ENCODE results near the gene SNPH.

SNPH gene

DNA sequence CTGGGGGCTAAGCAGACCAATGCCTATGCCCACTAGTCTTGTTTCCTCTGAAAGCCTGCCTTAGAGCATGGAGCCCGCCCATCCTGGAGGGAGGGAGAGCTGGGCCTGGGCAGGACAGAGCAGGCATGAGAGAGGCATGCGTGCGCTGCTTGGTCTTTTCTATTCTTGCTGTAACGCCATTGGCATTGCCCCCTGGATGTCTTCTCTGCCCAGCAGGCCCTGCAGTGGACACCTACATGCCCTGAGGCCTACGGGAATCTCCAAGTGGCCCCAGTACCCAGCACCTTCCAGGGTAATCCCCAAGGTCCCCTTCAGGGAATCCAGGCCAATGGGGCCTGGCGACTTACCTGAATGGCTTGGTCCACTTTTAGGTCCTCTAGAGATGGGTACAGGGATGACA lies 53.9 kb downstream of the SNPH start:
- TF ChIP-seq TAF1 (IDR thresholded peaks at IDR 0.05; ENCODE audit: borderline replicate concordance, insufficient read depth, low read length), result no peak
- TF ChIP-seq REST (IDR thresholded peaks at IDR 0.05; ENCODE audit: insufficient read depth in 1 of 2, low read depth in 2 of 2, low read length in 2 of 2), result no peak
- no peak for TF ChIP-seq SIN3A (IDR thresholded peaks at IDR 0.05; ENCODE audit: borderline replicate concordance, insufficient read depth, low read length)
- TF ChIP-seq FOXP2 (optimal IDR thresholded peaks at IDR 0.05; ENCODE audit: borderline replicate concordance, extremely low read depth, extremely low read length, insufficient read depth), result no peak
- TF ChIP-seq POLR2AphosphoS5 (IDR thresholded peaks at IDR 0.05; ENCODE audit: low read depth, low read length), result no peak

GRCh38 chr20:1320902-1321653 lies 55.0 kb downstream of the SNPH start:
- TF ChIP-seq TAF1 (IDR thresholded peaks at IDR 0.05; ENCODE audit: borderline replicate concordance, insufficient read depth, low read length), result no peak
- no peak for TF ChIP-seq SIN3A (IDR thresholded peaks at IDR 0.05; ENCODE audit: borderline replicate concordance, insufficient read depth, low read length)
- no peak for TF ChIP-seq REST (IDR thresholded peaks at IDR 0.05; ENCODE audit: insufficient read depth in 1 of 2, low read depth in 2 of 2, low read length in 2 of 2)
- no peak for TF ChIP-seq FOXP2 (optimal IDR thresholded peaks at IDR 0.05; ENCODE audit: borderline replicate concordance, extremely low read depth, extremely low read length, insufficient read depth)
- no peak for TF ChIP-seq POLR2AphosphoS5 (IDR thresholded peaks at IDR 0.05; ENCODE audit: low read depth, low read length)

GRCh38 chr20:1321654-1321939 lies 55.5 kb downstream of the SNPH start:
- TF ChIP-seq TAF1 (IDR thresholded peaks at IDR 0.05; ENCODE audit: borderline replicate concordance, insufficient read depth, low read length), result no peak
- TF ChIP-seq FOXP2 (optimal IDR thresholded peaks at IDR 0.05; ENCODE audit: borderline replicate concordance, extremely low read depth, extremely low read length, insufficient read depth), result no peak
- no peak for TF ChIP-seq SIN3A (IDR thresholded peaks at IDR 0.05; ENCODE audit: borderline replicate concordance, insufficient read depth, low read length)
- TF ChIP-seq POLR2AphosphoS5 (IDR thresholded peaks at IDR 0.05; ENCODE audit: low read depth, low read length), result no peak
- no peak for TF ChIP-seq REST (IDR thresholded peaks at IDR 0.05; ENCODE audit: insufficient read depth in 1 of 2, low read depth in 2 of 2, low read length in 2 of 2)

DNA sequence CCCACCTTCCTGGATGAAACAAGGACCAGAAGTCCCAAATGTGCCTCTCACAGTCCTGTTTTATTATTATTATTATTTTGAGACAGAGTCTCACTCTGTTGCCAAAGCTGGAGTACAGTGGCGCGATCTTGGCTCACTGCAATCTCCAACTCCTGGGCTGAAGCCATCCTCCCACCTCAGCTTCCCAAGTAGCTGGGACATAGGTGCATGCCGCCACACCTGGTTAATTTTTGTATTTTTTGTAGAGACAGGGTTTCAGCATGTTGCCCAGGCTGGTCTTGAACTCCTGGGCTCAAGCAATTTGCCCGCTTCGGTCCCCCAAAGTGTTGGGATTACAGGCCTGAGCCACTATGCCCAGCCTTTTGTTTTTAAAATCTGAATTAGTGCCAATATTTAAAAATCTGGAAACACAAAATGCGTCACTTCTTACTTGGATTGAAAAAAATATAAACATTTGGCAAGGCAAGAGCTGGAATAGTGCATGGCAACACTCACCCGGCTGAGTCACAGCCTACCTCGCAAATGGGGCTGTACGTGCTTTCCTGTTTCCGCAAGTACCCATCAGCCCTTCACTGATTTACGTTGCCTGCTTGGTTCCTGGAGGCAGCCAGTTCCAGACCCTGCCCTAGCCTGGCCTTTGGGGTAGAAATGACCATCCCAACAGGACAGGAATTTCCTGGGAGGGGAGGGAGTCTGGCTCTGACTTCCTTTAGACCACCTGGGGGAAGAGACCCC lies 56.6 kb downstream of the SNPH start:
- TF ChIP-seq FOXP2 (optimal IDR thresholded peaks at IDR 0.05; ENCODE audit: borderline replicate concordance, extremely low read depth, extremely low read length, insufficient read depth), result peak; percentile 72
- no peak for TF ChIP-seq SIN3A (IDR thresholded peaks at IDR 0.05; ENCODE audit: borderline replicate concordance, insufficient read depth, low read length)
- no peak for TF ChIP-seq POLR2AphosphoS5 (IDR thresholded peaks at IDR 0.05; ENCODE audit: low read depth, low read length)
- no peak for TF ChIP-seq TAF1 (IDR thresholded peaks at IDR 0.05; ENCODE audit: borderline replicate concordance, insufficient read depth, low read length)
- no peak for TF ChIP-seq REST (IDR thresholded peaks at IDR 0.05; ENCODE audit: insufficient read depth in 1 of 2, low read depth in 2 of 2, low read length in 2 of 2)

Data from PFSK-1 (cell line).